ENCODE results near the gene HOXC9. TPM values are rescaled to one million over a fixed set of nuclear protein-coding genes. Genes with fewer than 3 reads are reported as not detected.

Gene HOXC9
- total RNA-seq, 1 experiment from 2014 or later: 6.0 TPM

DNA sequence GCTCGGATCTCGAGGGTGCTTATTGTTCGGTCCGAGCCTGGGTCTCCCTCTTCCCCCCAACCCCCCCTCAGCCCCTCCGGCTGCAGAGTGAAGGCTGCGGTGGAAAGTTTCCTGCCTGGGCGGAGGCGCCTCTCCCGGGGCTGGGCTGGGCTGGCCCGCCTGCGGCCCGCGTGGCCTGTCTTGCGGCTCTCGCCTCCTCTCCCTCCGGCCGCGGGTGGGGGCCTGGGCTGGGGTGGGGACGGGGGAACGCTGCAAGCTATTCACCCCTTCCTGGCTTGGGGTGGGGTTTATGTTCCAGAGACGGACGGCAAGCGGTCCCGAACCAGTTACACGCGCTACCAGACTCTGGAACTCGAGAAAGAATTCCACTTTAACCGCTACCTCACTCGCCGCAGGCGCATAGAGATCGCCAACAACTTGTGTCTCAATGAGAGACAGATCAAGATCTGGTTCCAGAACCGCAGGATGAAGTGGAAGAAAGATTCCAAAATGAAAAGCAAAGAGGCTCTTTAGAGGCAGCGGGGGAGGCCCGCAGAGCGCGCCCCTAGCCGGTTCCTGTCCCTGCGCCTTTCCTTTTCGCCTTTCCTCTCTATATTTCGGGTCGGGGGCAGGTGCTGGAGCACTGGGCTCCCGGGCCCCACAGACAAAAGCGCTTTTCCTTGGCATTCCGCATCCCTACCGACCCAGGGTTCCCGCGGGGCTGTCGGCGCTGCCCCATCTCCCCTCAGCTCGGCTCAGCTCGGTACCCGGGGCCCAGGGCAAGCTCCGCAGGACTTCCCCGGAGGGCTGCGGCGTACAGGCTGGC lies 34.2 kb downstream of the HOXC9 start:
- ChIA-PET CTCF (interaction anchor here (0.5 to 4.8 kb wide), 5 partner anchors 111 to 174 kb away, joined by 3 to 54 read pairs (median 5); no protein-coding TSS in a partner anchor), POLR2A (no interaction called here)
- intact Hi-C loops (cut with micrococcal nuclease): loop anchor here (2.0 kb wide), 1 partner anchor 93 kb away; no protein-coding TSS in a partner anchor
- Mint-ChIP-seq H3K27ac (ENCODE audit: low read depth, unreplicated experiment) (no peak overlapping the region), H3K27me3 (ENCODE audit: insufficient read depth, unreplicated experiment) (no peaks in the 10 kb centered on the region), H3K36me3 (ENCODE audit: insufficient read depth, unreplicated experiment) (peaks cover 18% of the 10 kb centered on the region), H3K4me1 (ENCODE audit: insufficient read depth, unreplicated experiment) (peaks cover 11% of the 10 kb centered on the region), H3K4me3 (ENCODE audit: unreplicated experiment) (peak overlapping the region; percentile 71), H3K9me3 (ENCODE audit: unreplicated experiment) (no peaks in the 10 kb centered on the region)
- no TSS peak for BruUV-seq (replicated peaks)
- no peak for DNase-seq (ENCODE audit: unreplicated experiment)
- TF ChIP-seq CTCF (IDR thresholded peaks at IDR 0.05; ENCODE audit: unreplicated experiment): no peak

GRCh38 chr12:54034785-54035310 lies 34.9 kb downstream of the HOXC9 start:
- H3K9me3 Mint-ChIP-seq (ENCODE audit: unreplicated experiment): no peaks in the 10 kb centered on the region
- no peak overlapping the region for H3K27ac Mint-ChIP-seq (ENCODE audit: low read depth, unreplicated experiment)
- peak overlapping the region; percentile 7 for H3K4me3 Mint-ChIP-seq (ENCODE audit: unreplicated experiment)
- no peaks in the 10 kb centered on the region for H3K27me3 Mint-ChIP-seq (ENCODE audit: insufficient read depth, unreplicated experiment)
- no TSS peak for BruUV-seq (replicated peaks)
- POLR2A ChIA-PET: no interaction called here
- H3K36me3 Mint-ChIP-seq (ENCODE audit: insufficient read depth, unreplicated experiment): peaks cover 11% of the 10 kb centered on the region
- H3K4me1 Mint-ChIP-seq (ENCODE audit: insufficient read depth, unreplicated experiment): peaks cover 11% of the 10 kb centered on the region
- intact Hi-C loops (cut with micrococcal nuclease): no loop called here
- no peak for DNase-seq (ENCODE audit: unreplicated experiment)
- TF ChIP-seq CTCF (IDR thresholded peaks at IDR 0.05; ENCODE audit: unreplicated experiment): no peak
- CTCF ChIA-PET: interaction anchor here (0.5 to 1.9 kb wide), 9 partner anchors 89 to 340 kb away, joined by 3 to 8 read pairs (median 4); no protein-coding TSS in a partner anchor

GRCh38 chr12:54035568-54036264 lies 35.8 kb downstream of the HOXC9 start:
- Mint-ChIP-seq H3K27ac (ENCODE audit: low read depth, unreplicated experiment) (no peak overlapping the region), H3K4me1 (ENCODE audit: insufficient read depth, unreplicated experiment) (peaks cover 11% of the 10 kb centered on the region), H3K27me3 (ENCODE audit: insufficient read depth, unreplicated experiment) (no peaks in the 10 kb centered on the region), H3K9me3 (ENCODE audit: unreplicated experiment) (no peaks in the 10 kb centered on the region), H3K36me3 (ENCODE audit: insufficient read depth, unreplicated experiment) (peaks cover 5% of the 10 kb centered on the region), H3K4me3 (ENCODE audit: unreplicated experiment) (no peak overlapping the region)
- intact Hi-C loops (cut with micrococcal nuclease): no loop called here
- no TSS peak for BruUV-seq (replicated peaks)
- no peak for TF ChIP-seq CTCF (IDR thresholded peaks at IDR 0.05; ENCODE audit: unreplicated experiment)
- ChIA-PET CTCF (interaction anchor here (0.6 to 1.9 kb wide), 6 partner anchors 90 to 325 kb away, joined by 3 to 8 read pairs (median 4); no protein-coding TSS in a partner anchor), POLR2A (interaction anchor here (0.9 to 1.1 kb wide), 3 partner anchors 14 to 27 kb away, joined by 3 read pairs; partner anchors contain the start of gene HOXC8)
- DNase-seq (ENCODE audit: unreplicated experiment): no peak
